OCI-M2 (cell line): ENCODE measurements around the gene NFKB1.
"Not testable (repeated sequence)": the region's sequence is repeated elsewhere in the genome, so short reads cannot be mapped to it uniquely, and the experiment has no call there.

ENCODE experiments used
- DNase-seq: peaks from one replicate; lab custom pipeline; 2025; ENCODE audit not compliant: unreplicated experiment; lab: John Stamatoyannopoulos, UW

NFKB1 gene

DNA sequence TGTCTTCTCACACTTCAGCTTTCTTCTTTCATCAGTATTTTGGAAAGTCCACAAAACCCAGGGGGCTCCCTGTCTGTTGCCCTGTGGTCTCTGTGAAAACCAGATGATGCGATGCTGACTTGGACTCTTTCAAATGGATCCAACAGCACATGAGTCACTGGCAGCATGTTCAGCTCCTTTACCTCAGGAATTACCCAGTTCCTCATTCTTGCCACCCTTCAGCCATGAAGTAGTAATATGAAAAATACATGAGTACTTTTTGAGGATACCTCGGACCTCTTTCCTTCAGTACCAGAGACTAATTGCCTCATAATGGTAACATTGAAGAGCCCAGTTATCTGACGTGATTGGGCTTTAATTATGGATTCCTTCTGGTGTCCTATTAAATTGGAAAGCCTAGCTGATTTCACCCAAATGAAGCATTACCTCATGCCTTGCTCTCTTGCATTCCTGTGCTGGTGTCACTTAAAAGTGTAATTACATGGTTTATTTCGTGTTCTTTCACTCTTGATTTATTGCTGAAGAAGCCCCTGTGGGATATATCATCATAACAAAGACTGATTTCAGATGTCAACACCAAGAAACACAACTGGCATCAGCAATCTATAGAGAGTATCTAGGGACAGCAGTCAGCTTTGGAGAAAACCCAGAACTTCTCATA, 63.4 kb downstream of the NFKB1 start:
- no peak for DNase-seq

- no peak for DNase-seq
These were observed 64.5 kb downstream of the NFKB1 start for GRCh38 chr4:102565696-102566095.

- DNase-seq = no peak
These were observed 65.3 kb downstream of the NFKB1 start for GRCh38 chr4:102566426-102566825.

DNA sequence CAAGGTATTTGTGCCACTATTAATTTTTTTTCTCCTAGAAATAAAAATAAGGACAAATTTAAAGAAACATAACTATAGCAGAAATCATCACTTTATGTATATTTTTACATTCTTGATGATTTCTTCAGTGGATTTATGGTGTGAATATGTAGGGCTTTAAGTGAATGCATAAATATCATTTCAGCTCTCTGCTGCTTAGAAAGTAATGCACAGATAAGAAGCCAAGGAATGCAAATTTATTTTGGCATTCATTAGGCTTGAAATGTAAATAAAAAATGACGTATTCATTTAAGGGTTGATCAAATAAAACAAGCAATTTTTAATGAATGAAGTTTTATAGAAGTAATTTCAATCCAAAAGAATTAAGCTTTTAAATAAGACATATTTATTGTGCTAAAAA, 66.3 kb downstream of the NFKB1 start:
- DNase-seq = no peak

DNA sequence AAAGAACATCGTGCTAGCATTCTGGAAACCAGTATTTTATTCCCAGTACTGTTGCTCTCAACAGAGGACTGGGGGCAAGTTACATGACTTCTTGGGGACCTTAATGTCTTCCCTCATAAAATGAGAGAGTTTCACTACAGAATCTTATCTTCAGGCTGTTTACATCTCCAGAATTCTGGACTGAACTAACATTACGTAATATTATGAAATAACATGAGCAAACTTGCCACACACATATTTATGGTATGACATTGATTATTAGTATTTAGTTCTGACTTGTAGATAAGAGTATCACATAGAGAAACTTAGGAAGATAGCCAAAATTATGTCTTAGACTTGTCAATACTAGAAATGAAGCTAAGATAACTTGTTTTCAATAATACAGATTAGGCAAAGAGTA, 68.0 kb downstream of the NFKB1 start:
- DNase-seq = no peak

- DNase-seq = not testable (repeated sequence)
These were observed 69.1 kb downstream of the NFKB1 start for GRCh38 chr4:102570211-102570610.

DNA sequence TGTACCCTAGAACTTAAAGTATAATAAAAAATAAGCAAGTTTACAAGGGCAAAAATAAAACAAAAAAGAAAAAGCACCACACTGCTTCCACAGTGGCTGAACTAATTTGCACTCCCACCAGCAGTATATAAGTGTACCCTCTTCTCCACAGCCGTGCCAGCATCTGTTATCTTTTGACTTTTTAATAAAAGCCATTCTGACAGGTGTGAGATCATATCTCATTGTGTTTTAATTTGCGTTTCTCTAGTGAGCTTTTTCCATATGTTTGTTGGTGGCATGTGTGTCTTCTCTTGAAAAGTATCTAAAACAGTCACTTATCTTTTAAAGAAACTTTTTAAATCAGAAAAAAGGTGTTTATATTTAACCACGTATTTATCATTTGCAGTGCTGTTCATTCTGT, 71.3 kb downstream of the NFKB1 start:
- DNase-seq = no peak

DNA sequence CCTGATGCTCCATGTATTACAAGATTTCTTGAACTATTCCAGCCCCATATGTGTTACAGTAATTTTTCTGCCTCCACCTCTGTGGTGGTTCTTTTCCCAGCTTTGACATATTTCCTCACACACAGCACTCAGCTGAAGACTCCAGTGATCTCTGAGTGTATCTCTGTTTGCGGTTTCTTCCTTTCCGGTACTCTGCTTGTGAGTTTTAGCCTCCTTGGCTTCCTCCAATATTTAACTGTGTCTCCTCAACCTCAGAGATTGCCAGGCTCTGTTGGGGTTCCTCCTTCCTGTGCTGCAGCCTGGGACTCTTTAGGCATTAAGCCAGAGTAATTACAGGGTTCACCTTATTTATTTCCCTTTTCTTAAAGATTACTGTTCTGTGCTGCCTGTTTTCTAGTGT, 73.2 kb downstream of the NFKB1 start:
- DNase-seq = no peak

GRCh38 chr4:102575369-102576129, 74.4 kb downstream of the NFKB1 start:
- DNase-seq = no peak

- DNase-seq = no peak
These were observed 77.1 kb downstream of the NFKB1 start for GRCh38 chr4:102578270-102578669.

GRCh38 chr4:102578819-102579218, 77.7 kb downstream of the NFKB1 start:
- DNase-seq = no peak

DNA sequence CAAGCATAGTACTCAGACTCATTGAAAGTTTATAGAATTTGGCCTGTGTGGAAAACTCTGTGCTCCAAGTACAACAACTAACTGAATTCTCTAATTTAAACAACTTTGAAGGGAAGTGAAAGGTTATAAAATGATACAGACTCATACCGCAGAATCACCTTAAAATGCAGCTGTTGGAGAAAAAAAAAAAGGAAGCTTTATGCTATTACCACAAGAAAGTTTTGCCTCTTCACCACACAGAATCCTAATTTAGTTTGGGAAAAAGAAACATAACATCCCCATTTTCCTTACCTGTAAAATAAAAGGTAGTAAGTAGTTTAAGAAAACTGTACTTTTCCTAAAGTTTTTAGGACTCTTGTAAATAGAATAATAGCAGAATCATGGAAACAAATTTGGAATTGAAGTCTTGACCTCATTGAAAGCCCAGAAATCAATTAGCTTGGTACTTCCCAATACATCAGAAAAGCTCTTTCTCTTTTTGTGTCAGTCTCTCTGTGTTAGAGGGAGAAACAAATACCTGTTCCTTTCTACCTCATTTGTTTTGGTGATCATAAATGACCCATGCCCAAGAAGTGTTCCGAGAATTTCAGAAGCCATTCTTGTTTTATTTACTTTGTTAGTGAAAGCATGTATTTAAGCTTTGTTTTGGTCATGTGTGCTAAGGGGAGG, 78.8 kb downstream of the NFKB1 start:
- DNase-seq = no peak

DNA sequence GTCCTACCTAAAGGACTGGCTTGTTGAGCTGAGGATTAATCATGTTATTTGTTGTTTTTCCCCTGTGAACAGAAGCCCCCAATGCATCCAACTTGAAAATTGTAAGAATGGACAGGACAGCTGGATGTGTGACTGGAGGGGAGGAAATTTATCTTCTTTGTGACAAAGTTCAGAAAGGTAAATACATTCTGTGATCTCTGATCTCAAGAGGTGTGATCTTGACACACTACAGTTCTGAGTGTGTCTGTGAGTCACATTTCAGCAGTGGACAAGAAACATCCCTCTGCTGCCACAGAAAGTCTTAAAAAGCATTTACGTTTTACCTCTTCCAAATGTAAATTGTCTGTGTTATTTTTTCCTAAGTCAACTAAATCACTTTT, 79.3 kb downstream of the NFKB1 start:
- no peak for DNase-seq

DNA sequence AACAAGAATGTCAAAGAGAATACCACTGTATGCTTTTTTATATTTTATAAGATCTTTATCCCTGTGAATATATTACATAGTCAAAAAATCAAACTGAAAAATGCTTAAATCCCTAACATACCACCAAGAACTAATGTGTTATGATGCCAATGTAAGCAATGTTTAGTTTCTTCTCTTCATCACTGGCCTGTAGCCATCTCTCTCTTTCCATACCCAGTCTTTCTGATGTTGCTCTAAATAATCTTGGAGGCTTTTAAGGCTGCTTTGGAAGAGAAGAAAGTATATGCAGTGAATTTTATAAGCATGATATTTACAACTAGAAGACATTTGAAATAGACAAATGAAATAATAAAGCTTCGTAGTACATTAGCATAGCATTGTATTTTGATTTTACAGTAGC, 82.9 kb downstream of the NFKB1 start:
- DNase-seq = no peak

DNA sequence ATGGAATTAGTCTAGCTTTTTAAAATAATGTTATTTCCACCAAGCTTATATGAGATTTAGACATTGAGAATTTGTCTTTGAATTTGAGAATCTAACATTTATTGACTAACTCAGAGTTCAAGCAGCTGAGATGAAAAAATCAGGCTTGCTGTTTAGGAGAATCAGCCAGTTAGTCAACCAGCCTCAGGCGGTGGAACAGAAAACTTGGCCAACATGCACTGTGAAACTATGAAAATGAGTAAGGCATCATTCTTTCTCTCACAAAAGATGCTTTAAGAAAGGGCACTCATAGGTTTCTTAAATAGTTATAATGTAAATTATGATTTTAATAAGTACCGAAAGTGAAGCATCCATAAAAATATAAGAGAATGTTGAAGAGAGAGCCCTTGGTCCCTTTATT, 84.2 kb downstream of the NFKB1 start:
- DNase-seq = no peak

DNA sequence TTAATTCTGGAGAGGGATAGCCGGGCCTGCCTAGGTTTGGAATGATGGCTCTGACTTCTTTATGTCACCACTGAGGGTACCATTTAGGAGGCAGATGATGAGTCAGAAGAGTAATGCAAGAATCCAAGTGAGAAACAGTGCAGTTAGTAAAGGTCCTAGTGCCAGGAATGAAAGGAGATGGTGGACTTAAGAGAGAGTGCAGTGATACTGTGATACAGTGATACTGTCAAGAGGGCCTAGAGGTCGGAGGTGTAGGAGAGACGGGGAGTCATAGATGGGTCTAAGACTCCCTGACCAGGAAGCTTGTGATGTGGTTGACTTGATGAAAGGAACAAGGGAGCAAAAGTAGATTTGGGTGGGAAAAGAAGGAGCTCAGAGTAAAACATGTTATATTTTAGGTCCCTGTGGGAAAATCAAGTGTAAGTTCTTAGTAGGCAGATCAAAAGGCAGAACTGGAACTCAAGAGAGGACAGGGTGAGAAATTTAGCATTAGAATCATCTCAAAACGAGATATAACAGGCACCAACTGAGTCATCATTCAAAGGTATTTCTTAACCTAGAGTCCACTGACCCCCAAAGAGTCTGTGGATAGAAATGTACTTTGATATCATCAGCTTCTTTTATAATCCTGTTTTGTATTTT, 85.0 kb downstream of the NFKB1 start:
- no peak for DNase-seq

DNA sequence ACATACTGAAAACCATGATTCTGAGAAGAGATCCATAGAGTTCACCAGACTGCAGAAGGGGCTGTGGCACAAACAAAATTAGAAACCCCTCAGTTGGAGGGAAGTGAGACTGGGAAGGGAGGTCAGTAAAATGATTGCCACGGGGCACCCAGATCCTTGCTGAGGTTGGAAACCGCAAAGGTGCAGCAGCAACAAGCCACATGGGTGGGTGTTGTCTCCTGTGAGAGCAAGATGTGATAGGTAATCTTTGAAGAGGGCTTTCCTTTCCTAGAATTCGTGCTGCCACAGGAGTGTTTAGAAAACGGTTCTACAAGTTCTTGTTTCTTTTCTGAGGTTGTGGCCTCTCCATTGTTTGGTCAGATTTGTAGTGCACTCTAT, 85.5 kb downstream of the NFKB1 start:
- no peak for DNase-seq

GRCh38 chr4:102589743-102590142, 88.6 kb downstream of the NFKB1 start:
- DNase-seq = no peak

- no peak for DNase-seq
These were observed 91.1 kb downstream of the NFKB1 start for GRCh38 chr4:102592256-102592655.

DNA sequence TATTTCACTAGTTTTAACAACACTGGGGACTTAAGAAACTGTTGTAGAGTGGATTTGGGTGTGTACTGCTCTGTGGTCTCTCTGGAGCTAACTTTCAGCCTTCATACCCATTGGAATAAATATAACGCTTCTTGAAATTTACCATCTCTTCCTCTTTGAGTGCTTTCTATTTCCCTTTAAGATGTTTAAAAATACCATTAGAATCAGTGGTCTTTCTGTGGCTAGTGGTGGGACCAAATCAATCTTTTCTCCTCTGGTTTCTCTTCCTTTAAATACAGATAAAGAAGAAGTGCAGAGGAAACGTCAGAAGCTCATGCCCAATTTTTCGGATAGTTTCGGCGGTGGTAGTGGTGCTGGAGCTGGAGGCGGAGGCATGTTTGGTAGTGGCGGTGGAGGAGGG, 92.0 kb downstream of the NFKB1 start:
- DNase-seq = no peak

DNA sequence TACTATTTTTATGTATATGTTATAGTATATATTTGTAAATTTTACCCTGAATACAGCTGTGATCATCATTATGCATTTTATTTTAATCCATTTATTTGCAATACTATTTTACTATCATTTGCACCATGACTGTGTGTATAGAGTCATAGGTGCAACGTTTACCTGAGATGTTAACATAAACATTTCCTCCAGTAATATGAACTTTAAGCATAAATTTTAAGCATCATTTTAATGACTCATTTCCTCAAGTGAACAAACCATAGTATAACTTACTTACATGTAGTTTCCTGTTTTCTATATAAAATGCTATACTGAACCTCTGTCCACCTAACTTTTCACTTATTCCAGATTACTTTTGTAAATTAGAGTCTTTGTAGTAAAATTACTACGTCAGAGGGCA, 92.8 kb downstream of the NFKB1 start:
- no peak for DNase-seq

GRCh38 chr4:102596532-102596931, 95.4 kb downstream of the NFKB1 start:
- DNase-seq = no peak
